ENCODE results near the gene NDRG4. TPM values are rescaled to one million over a fixed set of nuclear protein-coding genes. Genes with fewer than 3 reads are reported as not detected.

Gene NDRG4
- 4.4 TPM for total RNA-seq

- peak; percentile 42 for DNase-seq
These were observed at the start of gene NDRG4 for GRCh38 chr16:58499615-58500351. Gene NDRG4 (plus strand): TSS chr16:58500143. CDS start chr16:58500249, 106 bp downstream.

GRCh38 chr16:58450590-58450989 is 49.4 kb upstream of the NDRG4 start:
- no peak for DNase-seq

- DNase-seq = no peak
These were observed 48.7 kb upstream of the NDRG4 start for GRCh38 chr16:58451265-58451689.

GRCh38 chr16:58451945-58452401 is 48.0 kb upstream of the NDRG4 start:
- peak; percentile 31 for DNase-seq

- DNase-seq = no peak
These were observed 47.3 kb upstream of the NDRG4 start for GRCh38 chr16:58452640-58453039.

- no peak for DNase-seq
These were observed 45.8 kb upstream of the NDRG4 start for GRCh38 chr16:58454178-58454577.

- no peak for DNase-seq
These were observed 45.1 kb upstream of the NDRG4 start for GRCh38 chr16:58454856-58455255.

- no peak for DNase-seq
These were observed 44.2 kb upstream of the NDRG4 start for GRCh38 chr16:58455750-58456149.

GRCh38 chr16:58456193-58456592 is 43.8 kb upstream of the NDRG4 start:
- DNase-seq = no peak

GRCh38 chr16:58458606-58459343 is 41.2 kb upstream of the NDRG4 start:
- DNase-seq = no peak

GRCh38 chr16:58459344-58460218 is 40.4 kb upstream of the NDRG4 start:
- no peak for DNase-seq

GRCh38 chr16:58460219-58460610 is 39.7 kb upstream of the NDRG4 start:
- no peak for DNase-seq

- DNase-seq = no peak
These were observed 38.9 kb upstream of the NDRG4 start for GRCh38 chr16:58461056-58461455.

- no peak for DNase-seq
These were observed 38.3 kb upstream of the NDRG4 start for GRCh38 chr16:58461640-58462039.

GRCh38 chr16:58462089-58462488 is 37.9 kb upstream of the NDRG4 start:
- no peak for DNase-seq

- DNase-seq = no peak
These were observed 37.4 kb upstream of the NDRG4 start for GRCh38 chr16:58462499-58462996.

- no peak for DNase-seq
These were observed 36.7 kb upstream of the NDRG4 start for GRCh38 chr16:58462997-58463941.

- no peak for DNase-seq
These were observed 35.7 kb upstream of the NDRG4 start for GRCh38 chr16:58464047-58464915.

- DNase-seq = no peak
These were observed 34.8 kb upstream of the NDRG4 start for GRCh38 chr16:58464916-58465731.

Data from skin of body (tissue), 2 donors.